NCI-H2227 (cell line): Measurements from ENCODE around the gene ARHGAP12.
"Not testable (repeated sequence)": the region's sequence is repeated elsewhere in the genome, so short reads cannot be mapped to it uniquely, and the experiment has no call there.

Source experiments
- DNase-seq: peaks from one replicate; lab custom pipeline; 2025; ENCODE audit not compliant: unreplicated experiment; lab: John Stamatoyannopoulos, UW

ARHGAP12 gene

GRCh38 chr10:31928549-31929260 is at the start of gene ARHGAP12:
Gene ARHGAP12 (minus strand): TSS chr10:31928831. CDS start chr10:31908855, 19,976 bp downstream.
- peak; percentile 86 for DNase-seq

- DNase-seq = no peak
These were observed 49.5 kb upstream of the ARHGAP12 start for GRCh38 chr10:31978156-31978483.

- no peak for DNase-seq
These were observed 49.0 kb upstream of the ARHGAP12 start for GRCh38 chr10:31977440-31978155.

- no peak for DNase-seq
These were observed 46.6 kb upstream of the ARHGAP12 start for GRCh38 chr10:31975157-31975765.

- DNase-seq = no peak
These were observed 45.9 kb upstream of the ARHGAP12 start for GRCh38 chr10:31974434-31975124.

GRCh38 chr10:31972519-31973041 is 43.9 kb upstream of the ARHGAP12 start:
- DNase-seq = no peak

- not testable (repeated sequence) for DNase-seq
These were observed 41.2 kb upstream of the ARHGAP12 start for GRCh38 chr10:31969847-31970246.

GRCh38 chr10:31963589-31963980 is 35.0 kb upstream of the ARHGAP12 start:
- DNase-seq = no peak

GRCh38 chr10:31962826-31963588 is 34.4 kb upstream of the ARHGAP12 start:
- no peak for DNase-seq

- DNase-seq = peak; percentile 9
These were observed 32.8 kb upstream of the ARHGAP12 start for GRCh38 chr10:31961277-31962074.

GRCh38 chr10:31959461-31960173 is 31.0 kb upstream of the ARHGAP12 start:
- DNase-seq = no peak

- DNase-seq = no peak
These were observed 30.2 kb upstream of the ARHGAP12 start for GRCh38 chr10:31958856-31959255.

GRCh38 chr10:31956200-31956946 is 27.7 kb upstream of the ARHGAP12 start:
- no peak for DNase-seq

- no peak for DNase-seq
These were observed 26.0 kb upstream of the ARHGAP12 start for GRCh38 chr10:31954410-31955191.

- DNase-seq = no peak
These were observed 24.8 kb upstream of the ARHGAP12 start for GRCh38 chr10:31953480-31953879.

- no peak for DNase-seq
These were observed 24.4 kb upstream of the ARHGAP12 start for GRCh38 chr10:31953080-31953479.

- no peak for DNase-seq
These were observed 23.4 kb upstream of the ARHGAP12 start for GRCh38 chr10:31952066-31952465.

GRCh38 chr10:31949266-31949665 is 20.6 kb upstream of the ARHGAP12 start:
- DNase-seq = no peak
